GM18870 (cell line): ENCODE measurements around the gene HOXA11.

Experiments
- ATAC-seq: cut with Tn5 transposase; IDR thresholded peaks from one replicate; pipeline ENCODE4 v1.9.1; 2021; ENCODE audit warnings: moderate library complexity; ENCODE audit not compliant: unreplicated experiment

HOXA11 gene

GRCh38 chr7:27182285-27182841 lies 2.7 kb downstream of the HOXA11 start:
- ATAC-seq, result no peak

- no peak for ATAC-seq
Observed at GRCh38 chr7:27181795-27182275, 3.2 kb downstream of the HOXA11 start.

GRCh38 chr7:27180431-27181420 lies 4.3 kb downstream of the HOXA11 start:
- no peak for ATAC-seq

GRCh38 chr7:27179503-27180430 lies 5.3 kb downstream of the HOXA11 start:
- no peak for ATAC-seq

DNA sequence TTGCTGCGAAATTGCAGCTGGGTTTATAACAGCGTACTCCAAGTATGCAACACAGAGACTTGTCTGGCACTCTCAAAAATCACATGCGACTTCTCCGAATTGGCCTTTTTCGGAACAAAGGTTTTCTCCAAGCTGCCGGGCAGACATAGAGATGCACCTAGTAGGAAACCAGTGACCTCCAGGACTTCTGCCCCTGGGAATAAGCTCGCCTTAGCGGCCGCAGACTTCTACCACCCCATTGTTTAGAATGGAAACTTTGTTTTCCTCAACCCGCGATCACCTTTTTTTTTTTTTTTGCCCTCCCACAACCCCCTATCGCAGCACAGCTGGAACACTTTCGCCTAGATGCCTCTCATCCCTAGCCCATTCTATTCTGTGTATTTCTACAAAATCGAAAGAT lies 6.0 kb downstream of the HOXA11 start:
- no peak for ATAC-seq

DNA sequence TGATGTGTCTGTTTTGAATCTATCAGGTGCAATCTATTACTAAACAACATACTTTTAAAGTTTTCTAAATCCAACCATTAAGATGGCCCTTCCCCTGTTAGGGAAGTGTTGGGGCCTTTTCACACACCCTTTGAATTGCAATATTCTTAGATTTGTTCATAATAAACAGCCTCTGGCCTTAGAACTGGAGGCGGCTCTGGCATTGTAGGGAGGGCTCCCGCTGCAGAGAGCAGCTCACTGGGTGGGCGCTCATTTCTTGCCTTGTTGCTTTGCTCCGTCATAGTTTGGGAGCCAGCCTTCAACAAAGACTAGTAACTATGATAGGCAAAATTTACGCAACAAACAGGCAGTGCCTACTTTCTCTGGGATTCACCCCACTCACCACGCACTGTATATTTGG lies 6.7 kb downstream of the HOXA11 start:
- ATAC-seq, result no peak

DNA sequence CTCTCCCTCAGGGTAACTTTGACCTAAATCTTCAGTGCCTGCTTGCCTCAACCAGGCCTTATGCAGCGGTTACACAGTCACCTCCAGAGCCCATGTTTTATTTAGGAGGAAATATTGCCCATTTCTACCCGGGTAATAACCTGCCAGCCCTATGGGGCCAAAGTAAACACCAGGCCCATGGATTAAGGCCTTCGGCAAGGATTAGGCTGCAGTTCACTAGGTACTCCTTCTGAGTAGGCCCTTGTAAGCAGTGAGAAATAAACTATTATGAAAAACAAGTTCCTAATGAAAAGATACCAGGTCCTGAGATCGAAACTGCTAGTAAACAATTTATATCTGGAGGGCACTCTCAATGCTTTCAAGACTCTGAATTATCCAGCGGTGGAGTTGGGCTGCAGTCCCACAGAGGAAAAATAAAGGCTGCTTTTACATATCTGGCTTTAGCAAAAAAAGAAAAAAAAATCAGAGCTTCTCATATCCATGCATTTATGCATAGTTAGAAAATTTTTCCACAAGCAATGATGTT lies 7.2 kb downstream of the HOXA11 start:
- no peak for ATAC-seq

DNA sequence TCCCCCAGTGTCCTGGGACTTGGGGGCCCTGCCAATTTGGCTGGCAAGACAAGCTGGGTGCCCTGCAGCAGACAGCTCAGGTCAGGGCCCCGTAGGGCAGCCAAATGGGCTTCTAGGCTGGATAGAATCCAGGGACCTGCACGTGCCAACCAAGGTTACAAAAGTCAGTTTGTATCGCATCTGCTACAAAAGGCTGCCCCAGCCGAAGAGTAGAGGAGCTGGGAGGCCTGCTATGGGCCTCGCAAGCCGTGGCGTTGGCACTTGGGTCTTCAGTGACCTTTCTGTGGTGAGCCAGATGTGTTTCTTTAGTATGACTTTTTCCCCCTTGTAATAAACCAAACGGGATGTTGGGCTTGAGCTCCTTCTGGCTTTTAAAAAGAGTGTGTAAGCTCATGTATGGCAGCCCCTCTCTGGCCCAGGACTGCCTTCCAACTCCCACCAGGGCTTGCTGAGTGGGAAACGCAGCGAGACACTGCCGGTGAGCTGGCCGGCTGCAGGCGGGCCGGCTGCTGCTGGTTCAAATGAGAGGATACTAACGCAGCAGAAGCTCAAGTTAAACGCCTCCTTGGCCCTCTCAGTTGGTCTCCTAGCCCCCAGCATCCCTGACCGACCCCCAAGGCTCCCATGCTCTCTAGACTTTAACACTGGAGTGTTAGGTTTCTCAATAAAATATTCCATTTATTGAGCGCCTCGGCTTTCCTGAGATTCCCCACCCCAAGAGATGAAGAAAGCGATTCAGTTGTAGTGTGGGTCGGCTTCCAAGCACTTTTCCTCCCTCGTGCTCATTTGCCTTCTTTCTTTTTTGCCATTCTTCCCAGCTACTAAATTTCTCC lies 7.9 kb downstream of the HOXA11 start:
- no peak for ATAC-seq

DNA sequence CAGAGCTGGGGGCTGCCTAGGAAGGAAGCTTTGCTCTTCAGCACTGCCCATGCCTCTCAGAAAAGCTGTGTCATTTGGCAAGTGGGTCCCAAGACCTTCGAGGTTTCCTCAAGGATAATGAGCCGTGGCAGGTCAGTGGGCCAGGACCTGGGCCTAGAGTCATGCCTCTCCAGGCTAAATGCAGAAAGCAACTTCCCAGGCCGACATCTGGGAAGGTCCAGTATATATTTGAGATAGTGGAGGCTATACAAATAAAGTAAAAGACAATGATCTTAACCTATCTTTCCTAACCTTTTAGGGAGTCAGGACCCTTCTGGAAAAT lies 8.5 kb downstream of the HOXA11 start:
- no peak for ATAC-seq

- no peak for ATAC-seq
Observed at GRCh38 chr7:27175626-27176523, 9.2 kb downstream of the HOXA11 start.

GRCh38 chr7:27174874-27175625 lies 10.0 kb downstream of the HOXA11 start:
- no peak for ATAC-seq

- no peak for ATAC-seq
Observed at GRCh38 chr7:27173956-27174873, 10.8 kb downstream of the HOXA11 start, which contains the start of gene HOXA10. Gene HOXA10, minus strand, starts transcription at chr7:27174320. Its CDS starts 14 bp downstream, at chr7:27174306.

- ATAC-seq, result no peak
Observed at GRCh38 chr7:27173511-27173955, 11.5 kb downstream of the HOXA11 start.

DNA sequence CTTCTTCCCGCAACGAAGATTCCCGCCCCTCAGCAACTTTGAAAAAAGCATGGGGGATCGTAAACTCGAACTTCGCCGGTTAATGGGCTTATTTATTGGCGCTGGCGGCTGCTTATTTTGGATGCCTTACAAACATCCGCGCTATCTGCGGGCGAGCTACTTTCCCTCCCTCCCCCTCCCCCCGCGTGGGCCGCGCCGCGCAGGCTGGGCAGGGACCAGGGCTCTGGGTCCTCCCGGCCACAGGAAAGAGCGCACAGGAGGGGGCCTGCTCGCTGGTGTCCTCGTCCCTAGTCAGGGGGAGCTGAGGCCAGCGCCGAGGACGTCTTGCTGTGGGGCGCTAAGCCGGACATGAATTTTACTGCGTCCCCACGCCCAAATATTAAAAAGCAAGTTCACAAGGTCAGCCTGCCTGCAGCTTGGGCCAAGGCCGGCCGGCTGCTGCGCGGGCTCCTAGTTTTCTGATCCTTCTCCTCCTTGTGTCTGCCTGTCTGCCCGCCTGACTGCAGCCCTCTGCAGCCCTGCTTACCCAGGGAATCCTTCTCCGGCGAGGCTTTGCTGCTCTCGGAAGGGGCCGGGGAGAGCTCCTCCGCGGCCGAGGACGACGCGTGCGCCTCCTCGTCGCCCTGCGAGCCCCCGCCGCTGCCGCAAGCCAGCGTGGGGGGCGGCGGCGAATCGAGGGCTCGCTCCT lies 12.1 kb downstream of the HOXA11 start:
- no peak for ATAC-seq

- ATAC-seq, result no peak
Observed at GRCh38 chr7:27172315-27172774, 12.7 kb downstream of the HOXA11 start.

GRCh38 chr7:27171637-27172314 lies 13.3 kb downstream of the HOXA11 start:
- ATAC-seq, result no peak
